Measurements from ENCODE around the gene RMDN3.

Gene RMDN3

GRCh38 chr15:40714144-40714543 is 40.9 kb downstream of the RMDN3 start:
- Histone ChIP-seq H3K27ac (ENCODE audit: insufficient read depth in 1 of 2, low read depth in 1 of 2, low read length in 2 of 2, poor library complexity in 1 of 2, severe bottlenecking in 2 of 2) (no peak overlapping the region), H3K4me1 (ENCODE audit: control extremely low read depth in 1 of 4, control insufficient read depth in 4 of 4, insufficient read depth in 4 of 4, low read length in 3 of 4) (no peaks in the 10 kb centered on the region), H3K36me3 (ENCODE audit: control insufficient read depth in 4 of 4, insufficient read depth in 4 of 4, low read length in 3 of 4) (peaks cover 11 to 51% (median 16%) of the 10 kb centered on the region in 4 experiments), H3K4me3 (ENCODE audit: control insufficient read depth in 1 of 7, extremely low read depth in 1 of 7, insufficient read depth in 4 of 7, low read depth in 2 of 7, low read length in 6 of 7) (no peak overlapping the region), H3K9me3 (ENCODE audit: control extremely low read depth in 1 of 5, control insufficient read depth in 4 of 5, insufficient read depth in 2 of 5, low read depth in 1 of 5, low read length in 4 of 5) (no peaks in the 10 kb centered on the region), H3K27me3 (replicated peaks in 2 of 5; ENCODE audit: control insufficient read depth in 4 of 5, insufficient read depth in 5 of 5, low read length in 4 of 5) (no peaks in the 10 kb centered on the region)
- WGBS (ENCODE audit: insufficient coverage) = no CpG with 5 or more reads among the region's 2 CpGs
- POLR2A ChIA-PET = no interaction called here
- DNase-seq = no peak
- CTCF ChIA-PET = interaction anchor here (0.6 to 0.8 kb wide), 4 partner anchors 11 to 528 kb away, joined by 3 read pairs; no protein-coding TSS in a partner anchor

GRCh38 chr15:40706121-40706520 is 48.9 kb downstream of the RMDN3 start:
- ChIA-PET CTCF (interaction anchor here (1.4 kb wide), 1 partner anchor 77 kb away, joined by 7 read pairs; no protein-coding TSS in a partner anchor), POLR2A (no interaction called here)
- Histone ChIP-seq H3K27ac (ENCODE audit: insufficient read depth in 1 of 2, low read depth in 1 of 2, low read length in 2 of 2, poor library complexity in 1 of 2, severe bottlenecking in 2 of 2) (no peak overlapping the region), H3K36me3 (ENCODE audit: control insufficient read depth in 4 of 4, insufficient read depth in 4 of 4, low read length in 3 of 4) (peaks cover 2 to 52% (median 20%) of the 10 kb centered on the region in 4 experiments), H3K27me3 (replicated peaks in 2 of 5; ENCODE audit: control insufficient read depth in 4 of 5, insufficient read depth in 5 of 5, low read length in 4 of 5) (no peaks in the 10 kb centered on the region), H3K4me3 (ENCODE audit: control insufficient read depth in 1 of 7, extremely low read depth in 1 of 7, insufficient read depth in 4 of 7, low read depth in 2 of 7, low read length in 6 of 7) (no peak overlapping the region), H3K4me1 (ENCODE audit: control extremely low read depth in 1 of 4, control insufficient read depth in 4 of 4, insufficient read depth in 4 of 4, low read length in 3 of 4) (no peaks in the 10 kb centered on the region), H3K9me3 (ENCODE audit: control extremely low read depth in 1 of 5, control insufficient read depth in 4 of 5, insufficient read depth in 2 of 5, low read depth in 1 of 5, low read length in 4 of 5) (no peaks in the 10 kb centered on the region)
- 80% methylated on average over 1 of the region's 2 CpGs for WGBS (ENCODE audit: insufficient coverage)
- no peak for DNase-seq

- H3K4me3 ChIP-seq (ENCODE audit: control insufficient read depth in 1 of 7, extremely low read depth in 1 of 7, insufficient read depth in 4 of 7, low read depth in 2 of 7, low read length in 6 of 7) = no peak overlapping the region
- no peaks in the 10 kb centered on the region for H3K9me3 ChIP-seq (ENCODE audit: control extremely low read depth in 1 of 5, control insufficient read depth in 4 of 5, insufficient read depth in 2 of 5, low read depth in 1 of 5, low read length in 4 of 5)
- H3K27me3 ChIP-seq (replicated peaks in 2 of 5; ENCODE audit: control insufficient read depth in 4 of 5, insufficient read depth in 5 of 5, low read length in 4 of 5) = no peaks in the 10 kb centered on the region
- peaks cover 5 to 52% (median 14%) of the 10 kb centered on the region in 4 experiments for H3K36me3 ChIP-seq (ENCODE audit: control insufficient read depth in 4 of 4, insufficient read depth in 4 of 4, low read length in 3 of 4)
- CTCF ChIA-PET = interaction anchor here (1.2 to 3.3 kb wide), 7 partner anchors 21 to 192 kb away, joined by 5 to 19 read pairs (median 10); partner anchors contain the start of gene VPS18
- peaks cover 0 to 4% (median 0%) of the 10 kb centered on the region in 4 experiments for H3K4me1 ChIP-seq (ENCODE audit: control extremely low read depth in 1 of 4, control insufficient read depth in 4 of 4, insufficient read depth in 4 of 4, low read length in 3 of 4)
- WGBS (ENCODE audit: insufficient coverage) = no CpG with 5 or more reads among the region's 7 CpGs
- POLR2A ChIA-PET = no interaction called here
- no peak overlapping the region for H3K27ac ChIP-seq (ENCODE audit: insufficient read depth in 1 of 2, low read depth in 1 of 2, low read length in 2 of 2, poor library complexity in 1 of 2, severe bottlenecking in 2 of 2)
- DNase-seq = peak; percentile 41 to 71 (median 61)
Measured at GRCh38 chr15:40702077-40702476, 53.0 kb downstream of the RMDN3 start.

- Histone ChIP-seq H3K27me3 (replicated peaks in 2 of 5; ENCODE audit: control insufficient read depth in 4 of 5, insufficient read depth in 5 of 5, low read length in 4 of 5) (no peaks in the 10 kb centered on the region), H3K36me3 (ENCODE audit: control insufficient read depth in 4 of 4, insufficient read depth in 4 of 4, low read length in 3 of 4) (peaks cover 5 to 33% (median 11%) of the 10 kb centered on the region in 4 experiments), H3K27ac (ENCODE audit: insufficient read depth in 1 of 2, low read depth in 1 of 2, low read length in 2 of 2, poor library complexity in 1 of 2, severe bottlenecking in 2 of 2) (no peak overlapping the region), H3K4me1 (ENCODE audit: control extremely low read depth in 1 of 4, control insufficient read depth in 4 of 4, insufficient read depth in 4 of 4, low read length in 3 of 4) (peaks cover 3 to 27% (median 17%) of the 10 kb centered on the region in 4 experiments), H3K4me3 (ENCODE audit: control insufficient read depth in 1 of 7, extremely low read depth in 1 of 7, insufficient read depth in 4 of 7, low read depth in 2 of 7, low read length in 6 of 7) (no peak overlapping the region), H3K9me3 (ENCODE audit: control extremely low read depth in 1 of 5, control insufficient read depth in 4 of 5, insufficient read depth in 2 of 5, low read depth in 1 of 5, low read length in 4 of 5) (no peaks in the 10 kb centered on the region)
- WGBS (ENCODE audit: insufficient coverage) = 98% methylated on average over 5 of the region's 7 CpGs
- DNase-seq = no peak
- ChIA-PET POLR2A (no interaction called here), CTCF (no interaction called here)
Measured at GRCh38 chr15:40697916-40698315, 57.1 kb downstream of the RMDN3 start.

- peaks cover 5 to 28% (median 10%) of the 10 kb centered on the region in 4 experiments for H3K36me3 ChIP-seq (ENCODE audit: control insufficient read depth in 4 of 4, insufficient read depth in 4 of 4, low read length in 3 of 4)
- DNase-seq = no peak
- WGBS (ENCODE audit: insufficient coverage) = 96% methylated on average over 7 of the region's 11 CpGs
- H3K4me3 ChIP-seq (ENCODE audit: control insufficient read depth in 1 of 7, extremely low read depth in 1 of 7, insufficient read depth in 4 of 7, low read depth in 2 of 7, low read length in 6 of 7) = peak overlapping the region in 5 of 7 experiments; percentile 79 to 99 (median 88)
- peaks cover 3 to 27% (median 17%) of the 10 kb centered on the region in 4 experiments for H3K4me1 ChIP-seq (ENCODE audit: control extremely low read depth in 1 of 4, control insufficient read depth in 4 of 4, insufficient read depth in 4 of 4, low read length in 3 of 4)
- H3K27me3 ChIP-seq (replicated peaks in 2 of 5; ENCODE audit: control insufficient read depth in 4 of 5, insufficient read depth in 5 of 5, low read length in 4 of 5) = no peaks in the 10 kb centered on the region
- CTCF ChIA-PET = interaction anchor here (2.8 kb wide), 1 partner anchor 72 kb away, joined by 9 read pairs; no protein-coding TSS in a partner anchor
- POLR2A ChIA-PET = no interaction called here
- no peaks in the 10 kb centered on the region for H3K9me3 ChIP-seq (ENCODE audit: control extremely low read depth in 1 of 5, control insufficient read depth in 4 of 5, insufficient read depth in 2 of 5, low read depth in 1 of 5, low read length in 4 of 5)
- H3K27ac ChIP-seq (ENCODE audit: insufficient read depth in 1 of 2, low read depth in 1 of 2, low read length in 2 of 2, poor library complexity in 1 of 2, severe bottlenecking in 2 of 2) = peak overlapping the region in 1 of 2 experiments; percentile 93
Measured at GRCh38 chr15:40696228-40696627, 58.8 kb downstream of the RMDN3 start.

GRCh38 chr15:40695469-40695890 is 59.6 kb downstream of the RMDN3 start:
- H3K27ac ChIP-seq (ENCODE audit: insufficient read depth in 1 of 2, low read depth in 1 of 2, low read length in 2 of 2, poor library complexity in 1 of 2, severe bottlenecking in 2 of 2) = peak overlapping the region in 1 of 2 experiments; percentile 93

More at GRCh38 chr15:40695469-40695890, 59.6 kb downstream of the RMDN3 start:
- 0% methylated on average over 17 of the region's 24 CpGs for WGBS (ENCODE audit: insufficient coverage)
- Histone ChIP-seq H3K4me3 (ENCODE audit: control insufficient read depth in 1 of 7, extremely low read depth in 1 of 7, insufficient read depth in 4 of 7, low read depth in 2 of 7, low read length in 6 of 7) (peak overlapping the region; percentile 79 to 99 (median 91)), H3K9me3 (ENCODE audit: control extremely low read depth in 1 of 5, control insufficient read depth in 4 of 5, insufficient read depth in 2 of 5, low read depth in 1 of 5, low read length in 4 of 5) (no peaks in the 10 kb centered on the region), H3K27me3 (replicated peaks in 2 of 5; ENCODE audit: control insufficient read depth in 4 of 5, insufficient read depth in 5 of 5, low read length in 4 of 5) (no peaks in the 10 kb centered on the region), H3K4me1 (ENCODE audit: control extremely low read depth in 1 of 4, control insufficient read depth in 4 of 4, insufficient read depth in 4 of 4, low read length in 3 of 4) (peaks cover 3 to 27% (median 17%) of the 10 kb centered on the region in 4 experiments), H3K36me3 (ENCODE audit: control insufficient read depth in 4 of 4, insufficient read depth in 4 of 4, low read length in 3 of 4) (peaks cover 1 to 21% (median 7%) of the 10 kb centered on the region in 4 experiments)
- CTCF ChIA-PET = interaction anchor here (1.0 to 2.8 kb wide), 5 partner anchors 13 to 166 kb away, joined by 3 to 9 read pairs (median 3); no protein-coding TSS in a partner anchor
- POLR2A ChIA-PET = interaction anchor here (0.8 kb wide), 1 partner anchor 126 kb away, joined by 3 read pairs; the partner anchor contains the start of gene RPUSD2
- peak in 2 of 3 donors; percentile 15 to 29 for DNase-seq

Measured in common myeloid progenitor, CD34-positive (primary cell).